OCI-LY3 (cell line): Measurements from ENCODE around the gene TFDP1.

Experiments used
- CTCF ChIP-seq: fragments of 200-600, 300-600 bp; sonication (generic); IDR thresholded peaks from 2 replicates; pipeline ENCODE4 v1.5.1; 2014; ENCODE audit warnings: antibody characterized with exemption, low read length, low read depth
- EZH2phosphoT487 ChIP-seq: fragments of 200-600 bp; shearing (Covaris generic); IDR thresholded peaks from 2 replicates; pipeline ENCODE4 v1.6.1; 2018; ENCODE audit warnings: antibody characterized with exemption, mixed run types, low read depth

GRCh38 chr13:113536461-113537110 lies 48.0 kb upstream of the TFDP1 start:
- no peak for TF ChIP-seq CTCF
- TF ChIP-seq EZH2phosphoT487: no peak
